Activated T-helper 2 cell treated with anti-CD3 and anti-CD28 coated beads, Interferon-gamma antibody, Interleukin-2, Interleukin-4, amounts not matched to agents 10 μg/mL and 5 μg/mL and 100 μg/mL, durations not matched to agents 14 hours and 24 hours and 36 hours (primary cell): ENCODE data around the gene KHK. TPM values are rescaled to one million over a fixed set of nuclear protein-coding genes. Genes with fewer than 3 reads are reported as not detected.
"Not testable (repeated sequence)": the region's sequence is repeated elsewhere in the genome, so short reads cannot be mapped to it uniquely, and the experiment has no call there.

Source experiments
- DNase-seq: peaks from one replicate; pipeline ENCODE4 v3.0.0; 2021; ENCODE audit warnings: low spot score
- H3K27ac Mint-ChIP-seq: one replicate; pipeline ENCODE4 v1.8.0; 2021; ENCODE audit warnings: mixed read lengths
- H3K27me3 Mint-ChIP-seq: one replicate; pipeline ENCODE4 v1.8.0; 2021; ENCODE audit warnings: low read depth, mixed read lengths
- H3K36me3 Mint-ChIP-seq: one replicate; pipeline ENCODE4 v1.8.0; 2021; ENCODE audit warnings: low read depth, mixed read lengths
- H3K4me1 Mint-ChIP-seq: one replicate; pipeline ENCODE4 v1.8.0; 2021; ENCODE audit warnings: low read depth, mixed read lengths
- H3K4me3 Mint-ChIP-seq: one replicate; pipeline ENCODE4 v1.8.0; 2021; ENCODE audit warnings: low read depth, mild to moderate bottlenecking, moderate library complexity, mixed read lengths
- H3K9me3 Mint-ChIP-seq: one replicate; pipeline ENCODE4 v1.8.0; 2021; ENCODE audit warnings: mixed read lengths
- intact Hi-C: fragments of 100-400 bp; cut with micrococcal nuclease; formaldehyde crosslinking; loops from one replicate; pipeline ENCODE4 v1.15.1; 2023
- total RNA-seq: library from RNA; stranded (reverse); gene quantifications from 2 replicates; pipeline ENCODE4 v1.2.3, GENCODE V29; 2022

The KHK gene
- total RNA-seq, 1 donor from 2014 or later: 12.3 TPM

DNA sequence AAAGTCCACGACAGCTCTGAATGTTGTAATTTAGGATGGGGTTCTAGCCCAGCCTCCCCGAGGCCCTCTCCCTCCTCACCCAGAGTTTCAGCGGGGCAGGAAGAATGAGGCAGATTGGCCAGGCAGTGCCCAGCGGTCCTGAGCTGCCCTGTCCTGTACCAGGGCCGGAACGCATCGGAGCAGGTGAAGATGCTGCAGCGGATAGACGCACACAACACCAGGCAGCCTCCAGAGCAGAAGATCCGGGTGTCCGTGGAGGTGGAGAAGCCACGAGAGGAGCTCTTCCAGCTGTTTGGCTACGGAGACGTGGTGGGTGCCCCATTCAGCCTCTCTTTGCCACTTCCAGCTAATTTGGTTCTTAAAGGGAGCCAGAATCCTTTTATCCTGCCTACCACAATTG, 10.8 kb downstream of the KHK start:
- H3K27ac Mint-ChIP-seq: no peak overlapping the region
- intact Hi-C loops: loop anchor here (2.0 to 5.0 kb wide), 2 partner anchors 95 to 183 kb away; no protein-coding TSS in a partner anchor
- H3K9me3 Mint-ChIP-seq: no peaks in the 10 kb centered on the region

DNA sequence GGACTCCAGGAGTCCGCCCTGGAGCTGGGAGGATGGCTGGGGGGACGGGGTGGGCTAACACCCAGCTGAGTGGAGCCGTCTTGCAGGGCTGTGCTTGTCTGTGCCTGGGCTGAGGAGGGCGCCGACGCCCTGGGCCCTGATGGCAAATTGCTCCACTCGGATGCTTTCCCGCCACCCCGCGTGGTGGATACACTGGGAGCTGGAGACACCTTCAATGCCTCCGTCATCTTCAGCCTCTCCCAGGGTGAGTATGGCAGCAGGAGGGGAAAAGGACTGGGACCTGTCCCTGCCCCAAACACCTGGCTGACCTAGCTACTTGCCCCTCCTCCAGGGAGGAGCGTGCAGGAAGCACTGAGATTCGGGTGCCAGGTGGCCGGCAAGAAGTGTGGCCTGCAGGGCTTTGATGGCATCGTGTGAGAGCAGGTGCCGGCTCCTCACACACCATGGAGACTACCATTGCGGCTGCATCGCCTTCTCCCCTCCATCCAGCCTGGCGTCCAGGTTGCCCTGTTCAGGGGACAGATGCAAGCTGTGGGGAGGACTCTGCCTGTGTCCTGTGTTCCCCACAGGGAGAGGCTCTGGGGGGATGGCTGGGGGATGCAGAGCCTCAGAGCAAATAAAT, 12.9 kb downstream of the KHK start:
- Mint-ChIP-seq H3K36me3 (no peaks in the 10 kb centered on the region), H3K27me3 (no peaks in the 10 kb centered on the region), H3K4me3 (no peak overlapping the region), H3K27ac (no peak overlapping the region), H3K4me1 (peaks cover 9% of the 10 kb centered on the region), H3K9me3 (no peaks in the 10 kb centered on the region)
- intact Hi-C loops: loop anchor here (5.0 kb wide), 1 partner anchor 93 kb away; no protein-coding TSS in a partner anchor
- DNase-seq: no peak

More for the DNA sequence above, 10.8 kb downstream of the KHK start:
- Mint-ChIP-seq H3K27me3 (no peaks in the 10 kb centered on the region), H3K4me1 (peaks cover 9% of the 10 kb centered on the region), H3K36me3 (no peaks in the 10 kb centered on the region), H3K4me3 (no peak overlapping the region)
- DNase-seq: no peak

DNA sequence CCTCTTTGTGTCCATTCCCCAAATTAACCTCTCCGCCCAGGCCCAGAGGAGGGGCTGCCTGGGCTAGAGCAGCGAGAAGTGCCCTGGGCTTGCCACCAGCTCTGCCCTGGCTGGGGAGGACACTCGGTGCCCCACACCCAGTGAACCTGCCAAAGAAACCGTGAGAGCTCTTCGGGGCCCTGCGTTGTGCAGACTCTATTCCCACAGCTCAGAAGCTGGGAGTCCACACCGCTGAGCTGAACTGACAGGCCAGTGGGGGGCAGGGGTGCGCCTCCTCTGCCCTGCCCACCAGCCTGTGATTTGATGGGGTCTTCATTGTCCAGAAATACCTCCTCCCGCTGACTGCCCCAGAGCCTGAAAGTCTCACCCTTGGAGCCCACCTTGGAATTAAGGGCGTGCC, 13.5 kb downstream of the KHK start:
- intact Hi-C loops: no loop called here
- Mint-ChIP-seq H3K36me3 (no peaks in the 10 kb centered on the region), H3K4me3 (no peak overlapping the region), H3K9me3 (no peaks in the 10 kb centered on the region), H3K27ac (no peak overlapping the region), H3K27me3 (no peaks in the 10 kb centered on the region), H3K4me1 (peaks cover 9% of the 10 kb centered on the region)
- DNase-seq: no peak

DNA sequence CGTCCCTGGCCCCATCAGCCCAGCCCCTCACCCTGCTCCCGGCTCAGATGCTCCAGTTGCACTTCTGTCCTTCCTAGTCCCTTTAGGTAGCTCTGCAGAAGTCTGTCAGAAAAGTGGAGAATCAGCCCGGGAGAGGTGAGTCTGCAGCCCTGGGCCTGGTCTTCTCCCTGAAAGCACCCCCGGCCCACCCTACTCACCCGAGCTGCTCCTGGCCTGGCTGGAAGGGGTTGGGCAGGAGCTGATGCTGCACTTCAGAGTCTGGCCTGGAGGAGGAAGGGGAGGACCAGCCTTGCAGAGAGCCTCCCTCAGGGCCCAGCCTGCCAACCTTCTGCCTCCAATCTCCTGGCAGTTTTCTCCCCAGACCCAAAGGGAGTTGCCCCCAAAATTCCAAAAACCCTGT, 15.8 kb downstream of the KHK start:
- Mint-ChIP-seq H3K9me3 (no peaks in the 10 kb centered on the region), H3K36me3 (no peaks in the 10 kb centered on the region), H3K4me3 (no peak overlapping the region), H3K4me1 (no peaks in the 10 kb centered on the region), H3K27me3 (no peaks in the 10 kb centered on the region), H3K27ac (no peak overlapping the region)
- DNase-seq: no peak
- intact Hi-C loops: no loop called here

DNA sequence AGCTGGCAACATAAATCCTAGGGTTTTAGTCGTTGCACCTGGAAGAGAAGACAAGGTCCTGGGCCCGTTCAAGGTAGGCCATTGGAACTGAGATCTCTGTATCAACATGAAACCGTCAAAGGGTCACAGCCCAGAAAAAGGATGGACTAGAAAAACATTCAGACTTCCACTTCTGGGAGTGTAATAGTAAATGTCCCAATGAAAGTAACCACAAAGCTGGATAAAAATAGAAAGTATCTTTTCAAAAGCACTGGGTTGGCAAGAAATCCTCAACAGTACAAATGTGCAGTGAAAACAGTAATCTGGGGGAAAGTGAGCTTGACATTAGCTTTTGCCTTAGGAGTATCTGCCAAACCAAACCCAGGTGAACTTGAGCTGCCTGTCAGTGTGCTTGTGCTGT, 19.4 kb downstream of the KHK start:
- no peak for DNase-seq
- no peaks in the 10 kb centered on the region for H3K9me3 Mint-ChIP-seq
- H3K27ac Mint-ChIP-seq: no peak overlapping the region
- H3K27me3 Mint-ChIP-seq: peaks cover 5% of the 10 kb centered on the region
- H3K36me3 Mint-ChIP-seq: no peaks in the 10 kb centered on the region
- intact Hi-C loops: no loop called here
- H3K4me1 Mint-ChIP-seq: no peaks in the 10 kb centered on the region
- H3K4me3 Mint-ChIP-seq: no peak overlapping the region

DNA sequence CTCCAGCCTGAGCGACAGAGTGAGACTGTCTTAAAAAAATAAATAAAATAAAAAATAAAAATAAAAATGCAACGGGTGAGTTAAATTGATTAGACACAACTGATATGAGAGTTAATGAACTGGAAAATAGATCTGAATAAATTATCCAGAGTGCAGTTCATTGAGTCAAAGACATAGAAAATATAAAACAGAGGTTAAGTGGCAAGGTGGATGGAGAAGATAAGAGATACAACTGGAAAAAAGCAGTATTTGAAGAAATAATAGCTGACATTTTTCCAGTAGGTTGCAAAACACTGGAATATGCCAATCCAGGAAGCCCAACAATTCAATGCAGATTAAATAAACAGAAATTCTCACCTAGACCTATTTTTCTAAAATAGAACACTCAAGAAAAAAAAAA, 21.6 kb downstream of the KHK start:
- Mint-ChIP-seq H3K27ac (no peak overlapping the region), H3K9me3 (no peaks in the 10 kb centered on the region), H3K4me3 (no peak overlapping the region), H3K4me1 (no peaks in the 10 kb centered on the region), H3K36me3 (no peaks in the 10 kb centered on the region), H3K27me3 (peaks cover 6% of the 10 kb centered on the region)
- intact Hi-C loops: no loop called here
- DNase-seq: no peak

DNA sequence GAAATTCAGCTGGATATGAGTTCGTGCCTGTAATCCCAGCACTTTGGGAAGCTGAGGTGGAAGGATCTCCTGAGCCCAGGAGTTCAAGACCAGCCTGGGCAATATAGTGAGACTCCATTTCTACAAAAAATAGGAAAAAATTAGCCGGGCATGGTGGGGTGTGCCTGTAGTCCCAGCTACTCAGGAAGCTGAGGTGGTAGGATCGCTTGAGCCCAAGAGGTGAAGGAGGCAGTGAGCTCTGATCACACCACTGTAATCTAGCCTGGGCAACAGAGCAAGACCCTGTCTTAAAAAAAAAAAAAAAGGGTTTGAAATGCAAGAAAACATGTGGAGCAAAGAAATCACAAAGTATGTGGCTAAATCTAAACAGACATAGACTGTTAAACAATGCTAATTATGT, 22.5 kb downstream of the KHK start:
- peaks cover 6% of the 10 kb centered on the region for H3K27me3 Mint-ChIP-seq
- no peaks in the 10 kb centered on the region for H3K36me3 Mint-ChIP-seq
- intact Hi-C loops: no loop called here
- no peaks in the 10 kb centered on the region for H3K4me1 Mint-ChIP-seq
- H3K27ac Mint-ChIP-seq: no peak overlapping the region
- no peak overlapping the region for H3K4me3 Mint-ChIP-seq
- no peak for DNase-seq
- no peaks in the 10 kb centered on the region for H3K9me3 Mint-ChIP-seq

DNA sequence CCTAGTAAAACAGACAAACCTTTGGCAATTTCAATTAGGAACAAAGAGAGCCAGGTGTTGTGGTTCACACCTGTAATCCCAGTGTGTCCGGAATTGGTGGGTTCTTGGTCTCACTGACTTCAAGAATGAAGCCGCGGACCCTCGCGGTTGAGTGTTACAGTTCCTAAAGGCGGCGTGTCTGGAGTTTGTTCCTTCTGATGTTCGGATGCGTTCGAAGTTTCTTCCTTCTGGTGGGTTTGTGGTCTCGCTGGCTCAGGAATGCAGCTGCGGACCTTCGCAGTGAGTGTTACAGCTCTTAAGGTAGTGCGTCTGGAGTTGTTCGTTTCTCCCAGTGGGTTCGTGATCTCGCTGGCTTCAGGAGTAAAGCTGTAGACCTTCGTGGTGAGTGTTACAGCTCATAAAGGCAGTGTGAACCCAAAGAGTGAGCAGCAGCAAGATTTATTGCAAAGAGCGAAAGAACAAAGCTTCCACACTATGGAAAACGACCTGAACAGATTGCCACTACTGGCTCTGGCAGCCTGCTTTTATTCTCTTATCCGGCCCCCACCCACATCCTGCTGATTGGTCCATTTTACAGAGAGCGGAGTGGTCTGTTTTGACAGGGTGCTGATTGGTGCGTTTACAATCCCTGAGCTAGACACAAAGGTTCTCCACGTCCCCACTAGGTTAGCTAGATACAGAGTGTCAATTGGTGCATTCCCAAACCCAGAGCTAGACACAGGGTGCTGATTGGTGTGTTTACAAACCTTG, 24.2 kb downstream of the KHK start:
- H3K36me3 Mint-ChIP-seq, H3K27ac Mint-ChIP-seq, intact Hi-C loops, H3K4me3 Mint-ChIP-seq, DNase-seq, H3K27me3 Mint-ChIP-seq, H3K9me3 Mint-ChIP-seq, H3K4me1 Mint-ChIP-seq: not testable (repeated sequence)

DNA sequence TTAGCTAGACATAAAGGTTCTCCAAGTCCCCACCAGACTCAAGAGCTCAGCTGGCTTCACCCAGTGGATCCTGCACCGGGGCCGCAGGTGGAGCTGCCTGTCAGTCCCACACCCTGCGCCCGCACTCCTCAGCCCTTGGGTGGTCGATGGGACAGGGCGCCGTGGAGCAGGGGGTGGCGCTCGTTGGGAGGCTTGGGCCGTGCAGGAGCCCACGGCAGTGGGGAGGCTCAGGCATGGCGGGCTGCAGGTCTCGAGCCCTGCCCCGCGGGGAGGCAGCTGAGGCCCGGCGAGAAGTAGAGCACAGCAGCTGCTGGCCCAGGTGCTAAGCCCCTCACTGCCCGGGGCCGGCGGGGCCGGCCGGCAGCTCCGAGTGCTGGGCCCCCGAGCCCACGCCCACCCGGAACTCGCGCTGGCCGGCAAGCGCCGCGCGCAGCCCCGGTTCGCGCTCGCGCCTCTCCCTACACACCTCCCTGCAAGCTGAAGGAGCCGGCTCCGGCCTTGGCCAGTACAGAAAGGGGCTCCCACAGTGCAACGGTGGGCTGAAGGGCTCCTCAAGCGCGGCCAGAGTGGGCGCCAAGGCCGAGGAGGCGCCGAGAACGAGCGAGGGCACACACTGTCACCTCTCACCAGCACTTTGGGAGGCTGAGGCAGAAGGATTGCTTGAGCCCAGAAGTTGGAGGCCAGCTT, 25.0 kb downstream of the KHK start:
- H3K4me1 Mint-ChIP-seq, H3K4me3 Mint-ChIP-seq, DNase-seq, H3K27ac Mint-ChIP-seq, H3K9me3 Mint-ChIP-seq, H3K27me3 Mint-ChIP-seq, H3K36me3 Mint-ChIP-seq, intact Hi-C loops: not testable (repeated sequence)

DNA sequence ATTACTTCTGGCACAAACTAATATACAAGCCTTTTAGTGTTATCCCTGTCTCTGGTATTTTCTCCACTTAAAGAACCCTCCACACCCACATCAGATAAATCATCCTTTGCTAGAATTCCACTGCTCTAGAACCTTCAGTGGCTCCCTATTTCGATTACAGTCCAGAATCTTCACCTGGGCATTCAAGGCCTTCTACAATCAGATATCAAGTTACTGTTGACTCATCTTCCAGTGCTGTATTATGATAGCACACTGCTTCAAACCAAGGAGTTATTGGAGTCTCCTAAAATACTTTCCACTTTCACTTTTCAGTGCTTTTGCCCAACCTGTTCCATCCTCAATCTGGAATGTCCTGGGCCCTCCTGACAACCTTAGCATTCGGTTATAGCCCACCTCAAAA, 28.9 kb downstream of the KHK start:
- H3K9me3 Mint-ChIP-seq: no peaks in the 10 kb centered on the region
- no peak for DNase-seq
- no peak overlapping the region for H3K4me3 Mint-ChIP-seq
- peaks cover 25% of the 10 kb centered on the region for H3K27me3 Mint-ChIP-seq
- no peaks in the 10 kb centered on the region for H3K36me3 Mint-ChIP-seq
- H3K27ac Mint-ChIP-seq: no peak overlapping the region
- H3K4me1 Mint-ChIP-seq: peaks cover 5% of the 10 kb centered on the region
- intact Hi-C loops: no loop called here

DNA sequence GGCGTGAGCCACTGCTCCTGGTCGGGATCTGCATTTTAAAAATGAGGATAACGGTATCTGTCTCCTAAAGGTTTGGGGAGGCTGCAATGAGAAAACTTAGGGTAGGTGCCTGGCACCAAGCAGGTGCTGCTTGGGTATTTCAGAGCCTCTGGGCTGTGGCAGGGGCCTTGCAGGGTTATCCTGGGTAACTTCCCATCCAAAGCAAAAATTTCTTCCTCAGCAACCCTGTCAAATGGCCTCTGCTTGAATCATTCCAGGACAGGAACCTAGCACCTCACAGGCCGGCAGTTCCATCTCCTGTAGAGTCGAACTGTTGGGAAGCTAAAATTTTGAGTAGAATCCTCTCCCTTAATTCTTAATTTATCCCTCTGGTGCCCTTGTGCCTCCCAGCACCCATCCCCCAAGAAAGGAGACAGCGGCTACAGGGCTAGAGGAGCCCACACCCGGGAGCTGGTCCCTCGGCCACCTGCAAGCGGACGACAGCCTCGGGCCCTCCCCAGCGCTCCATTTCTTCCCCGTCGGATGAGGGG, 31.5 kb downstream of the KHK start:
- no peaks in the 10 kb centered on the region for H3K36me3 Mint-ChIP-seq
- intact Hi-C loops: no loop called here
- H3K9me3 Mint-ChIP-seq: no peaks in the 10 kb centered on the region
- peak overlapping the region; percentile 62 for H3K4me3 Mint-ChIP-seq
- peaks cover 37% of the 10 kb centered on the region for H3K27me3 Mint-ChIP-seq
- no peak for DNase-seq
- peaks cover 8% of the 10 kb centered on the region for H3K4me1 Mint-ChIP-seq
- no peak overlapping the region for H3K27ac Mint-ChIP-seq

DNA sequence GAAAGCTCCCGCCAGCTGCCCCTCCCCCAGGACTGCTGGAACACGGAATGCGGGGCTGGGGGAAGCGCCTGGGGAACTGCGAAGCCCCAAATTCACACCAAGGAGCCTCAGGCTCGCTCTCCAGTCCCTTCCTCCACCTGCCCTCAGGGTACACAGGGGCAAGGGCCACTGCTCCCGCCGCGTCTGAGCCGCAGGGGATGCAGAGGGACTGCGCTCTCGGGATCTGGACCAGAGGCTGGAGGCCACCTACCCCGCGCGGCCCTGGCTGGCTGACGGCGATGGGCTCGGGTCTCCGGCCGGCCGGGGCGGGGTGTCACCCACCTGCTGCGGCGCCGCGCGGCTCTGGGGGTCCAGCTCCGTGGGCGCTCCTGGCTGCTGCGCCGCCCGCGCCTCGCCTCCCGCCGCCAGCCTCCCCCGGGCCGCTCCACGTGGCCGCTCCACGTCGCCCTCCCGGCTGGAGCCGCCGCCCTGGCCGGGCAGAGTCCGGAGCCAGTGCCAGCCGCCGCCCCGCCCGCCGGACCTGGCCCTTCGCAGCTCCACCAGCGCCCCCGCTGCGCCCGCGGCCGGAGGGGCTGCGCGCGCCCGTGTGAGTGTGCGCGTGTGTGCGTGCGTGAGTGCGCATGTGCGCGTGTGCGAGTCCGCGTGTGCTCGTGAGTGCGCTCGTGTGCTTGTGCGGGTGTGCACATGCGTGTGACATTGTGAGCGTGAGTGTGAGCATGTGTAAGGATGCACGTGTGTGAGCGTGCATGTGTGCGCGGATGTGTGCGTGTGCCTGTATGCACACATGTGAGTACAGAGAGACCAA, 32.2 kb downstream of the KHK start, which contains the start of gene CGREF1:
CGREF1 (minus strand) TSS at position 604 of the 805 bp plus-strand sequence. CDS start 14,762 bp downstream, outside the sequence.
- peaks cover 39% of the 10 kb centered on the region for H3K27me3 Mint-ChIP-seq

More for the DNA sequence above, 32.2 kb downstream of the KHK start, which contains the start of gene CGREF1:
- DNase-seq: no peak
- Mint-ChIP-seq H3K4me3 (peak within 1 kb of the TSS; percentile 77), H3K27ac (peak within 1 kb of the TSS; percentile 36), H3K9me3 (no peaks in the 10 kb centered on the region), H3K4me1 (peaks cover 12% of the 10 kb centered on the region), H3K36me3 (no peaks in the 10 kb centered on the region)
- intact Hi-C loops: no loop called here
